GOT3 (cell line): ENCODE data around the gene HERC4.
"Not testable (repeated sequence)": the region's sequence is repeated elsewhere in the genome, so short reads cannot be mapped to it uniquely, and the experiment has no call there.

Source experiments
- DNase-seq: peaks from one replicate; lab custom pipeline; 2025; ENCODE audit warnings: mixed read lengths; lab: John Stamatoyannopoulos, UW

HERC4 gene

GRCh38 chr10:68087685-68088401 lies 12.8 kb upstream of the HERC4 start:
- no peak for DNase-seq

GRCh38 chr10:68086910-68087684 lies 12.0 kb upstream of the HERC4 start:
- no peak for DNase-seq

- no peak for DNase-seq
Measured at GRCh38 chr10:68086011-68086410, 10.9 kb upstream of the HERC4 start.

GRCh38 chr10:68084469-68084868 lies 9.4 kb upstream of the HERC4 start:
- DNase-seq = no peak

GRCh38 chr10:68083953-68084352 lies 8.9 kb upstream of the HERC4 start:
- DNase-seq = no peak

GRCh38 chr10:68082872-68083271 lies 7.8 kb upstream of the HERC4 start:
- DNase-seq = no peak

- no peak for DNase-seq
Measured at GRCh38 chr10:68081916-68082315, 6.8 kb upstream of the HERC4 start.

GRCh38 chr10:68080853-68081431 lies 5.9 kb upstream of the HERC4 start:
- DNase-seq = no peak

- no peak for DNase-seq
Measured at GRCh38 chr10:68079434-68079833, 4.4 kb upstream of the HERC4 start.

GRCh38 chr10:68077026-68077425 lies 1.9 kb upstream of the HERC4 start:
- no peak for DNase-seq

GRCh38 chr10:68076081-68076480 lies 998 bp upstream of the HERC4 start:
- DNase-seq = not testable (repeated sequence)

GRCh38 chr10:68075550-68076004 lies 494 bp upstream of the HERC4 start:
- no peak for DNase-seq

- DNase-seq = no peak
Measured at GRCh38 chr10:68074031-68074774, 880 bp downstream of the HERC4 start.

GRCh38 chr10:68073631-68074030 lies 1.5 kb downstream of the HERC4 start:
- no peak for DNase-seq

GRCh38 chr10:68067508-68067907 lies 7.6 kb downstream of the HERC4 start:
- DNase-seq = no peak

- no peak for DNase-seq
Measured at GRCh38 chr10:68067029-68067428, 8.1 kb downstream of the HERC4 start.

GRCh38 chr10:68053553-68053952 lies 21.5 kb downstream of the HERC4 start:
- DNase-seq = no peak

GRCh38 chr10:68052463-68052862 lies 22.6 kb downstream of the HERC4 start:
- no peak for DNase-seq

- DNase-seq = no peak
Measured at GRCh38 chr10:68049289-68050078, 25.6 kb downstream of the HERC4 start.

- DNase-seq = no peak
Measured at GRCh38 chr10:68047554-68048327, 27.3 kb downstream of the HERC4 start.

GRCh38 chr10:68047122-68047521 lies 28.0 kb downstream of the HERC4 start:
- DNase-seq = no peak
